Prostate gland (tissue), 2 donors: ENCODE measurements around the gene RFX2.

ENCODE experiments used
- POLR2A ChIP-seq: fragments of 450-650 bp; IDR thresholded peaks from one replicate; pipeline ENCODE4 v1.6.1; 2016; ENCODE audit warnings: antibody characterized with exemption, mild to moderate bottlenecking
- POLR2AphosphoS5 ChIP-seq: sonication (generic); formaldehyde crosslinking; IDR thresholded peaks from one replicate; pipeline ENCODE4 v1.6.1; 2017; ENCODE audit warnings: antibody characterized with exemption
- TF ChIP-seq, protein P1 (sequence below), 4 experiments: fragments of 200-600 bp in 2 of 4; fragments of 450-650 bp in 2 of 4; sonication (generic) in 2 of 4; IDR thresholded peaks; 1 replicate in 3 of 4; 2 replicates in 1 of 4; pipeline ENCODE4 v1.5.1; 2016 to 2019; ENCODE audit warnings: antibody characterized with exemption in 4 of 4, mild to moderate bottlenecking in 2 of 4, moderate library complexity in 2 of 4

DNA sequence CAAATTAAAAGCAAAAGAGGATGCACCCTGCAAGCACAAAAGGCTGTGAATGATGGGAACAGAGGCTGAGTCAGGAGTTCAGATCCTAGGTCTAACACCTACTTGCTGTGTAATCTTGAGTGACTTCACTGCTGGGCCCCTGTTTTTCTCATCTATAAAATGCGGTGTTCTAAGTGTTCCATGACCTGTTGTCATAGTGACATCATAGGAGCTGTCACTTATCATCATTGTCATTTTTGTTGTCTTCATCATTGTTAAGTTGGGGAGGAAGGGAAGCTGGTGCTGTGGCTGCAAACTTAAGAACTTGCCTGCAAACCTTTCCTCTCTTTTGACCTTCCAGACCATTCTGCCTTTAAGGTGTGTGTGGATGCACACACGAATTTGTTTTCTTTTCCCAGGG is 45.7 kb upstream of the RFX2 start:
- TF ChIP-seq, protein P1, sequence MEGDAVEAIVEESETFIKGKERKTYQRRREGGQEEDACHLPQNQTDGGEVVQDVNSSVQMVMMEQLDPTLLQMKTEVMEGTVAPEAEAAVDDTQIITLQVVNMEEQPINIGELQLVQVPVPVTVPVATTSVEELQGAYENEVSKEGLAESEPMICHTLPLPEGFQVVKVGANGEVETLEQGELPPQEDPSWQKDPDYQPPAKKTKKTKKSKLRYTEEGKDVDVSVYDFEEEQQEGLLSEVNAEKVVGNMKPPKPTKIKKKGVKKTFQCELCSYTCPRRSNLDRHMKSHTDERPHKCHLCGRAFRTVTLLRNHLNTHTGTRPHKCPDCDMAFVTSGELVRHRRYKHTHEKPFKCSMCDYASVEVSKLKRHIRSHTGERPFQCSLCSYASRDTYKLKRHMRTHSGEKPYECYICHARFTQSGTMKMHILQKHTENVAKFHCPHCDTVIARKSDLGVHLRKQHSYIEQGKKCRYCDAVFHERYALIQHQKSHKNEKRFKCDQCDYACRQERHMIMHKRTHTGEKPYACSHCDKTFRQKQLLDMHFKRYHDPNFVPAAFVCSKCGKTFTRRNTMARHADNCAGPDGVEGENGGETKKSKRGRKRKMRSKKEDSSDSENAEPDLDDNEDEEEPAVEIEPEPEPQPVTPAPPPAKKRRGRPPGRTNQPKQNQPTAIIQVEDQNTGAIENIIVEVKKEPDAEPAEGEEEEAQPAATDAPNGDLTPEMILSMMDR (IDR thresholded peaks at IDR 0.05) = no peak
- no peak for TF ChIP-seq POLR2A
- TF ChIP-seq POLR2AphosphoS5 = no peak
